HG02840 (cell line): ENCODE results near the gene RAC3.

ENCODE experiments used
- ATAC-seq: cut with Tn5 transposase; IDR thresholded peaks from one replicate; pipeline ENCODE4 v1.9.1; 2021; ENCODE audit warnings: mild to moderate bottlenecking, moderate library complexity, moderate number of reproducible peaks; ENCODE audit not compliant: unreplicated experiment, low FRiP score

Gene RAC3

DNA sequence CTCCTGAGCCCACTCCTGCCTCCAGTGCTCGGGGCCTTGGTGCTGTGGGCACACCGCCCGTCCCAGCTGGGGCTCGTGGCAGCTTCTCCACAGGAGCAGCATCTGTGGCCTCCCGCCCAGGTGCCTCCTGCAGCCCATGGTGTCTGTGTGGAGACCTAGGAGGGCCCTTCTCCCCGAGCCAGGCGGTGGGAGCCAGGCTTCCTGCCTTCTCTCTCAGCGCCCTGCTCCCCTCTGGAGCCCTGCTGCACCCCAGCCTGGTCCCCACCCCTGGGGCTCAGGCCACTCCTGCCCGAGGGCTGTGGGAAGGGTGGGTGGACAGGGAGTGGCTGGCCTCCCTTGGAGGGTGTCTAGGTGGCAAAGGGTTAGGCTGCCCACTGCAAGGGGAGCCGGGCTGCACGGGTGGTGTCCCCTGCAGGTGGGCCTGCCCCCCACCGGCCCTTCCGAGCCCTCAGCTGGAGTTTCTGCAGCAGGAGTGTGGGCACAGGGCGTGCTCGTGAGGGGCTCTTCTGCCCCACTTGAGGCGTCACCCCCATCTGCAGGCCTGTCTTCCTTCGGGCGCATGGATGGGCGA, 19.8 kb upstream of the RAC3 start:
- no peak for ATAC-seq

DNA sequence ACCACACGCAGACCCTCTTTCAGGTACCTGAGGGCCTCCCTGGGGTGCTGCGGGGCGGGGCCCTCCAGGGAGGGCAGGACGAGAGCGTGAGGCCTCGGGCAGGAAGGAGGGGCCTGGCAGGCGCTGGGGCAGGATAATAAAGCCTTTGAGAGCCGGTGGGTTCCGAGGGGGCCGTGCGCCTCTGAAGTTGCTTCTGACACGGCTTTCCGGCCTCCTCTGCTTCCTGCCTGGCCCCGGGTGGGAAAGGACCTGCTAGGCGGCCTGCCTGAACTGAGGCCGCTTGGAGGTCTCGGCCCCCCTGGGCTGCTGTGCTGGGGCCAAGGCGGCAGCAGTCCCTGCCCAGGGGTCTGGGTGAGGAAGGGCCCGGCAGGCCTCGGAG, 19.2 kb upstream of the RAC3 start:
- no peak for ATAC-seq

GRCh38 chr17:82012640-82013295, 18.7 kb upstream of the RAC3 start:
- ATAC-seq = no peak

DNA sequence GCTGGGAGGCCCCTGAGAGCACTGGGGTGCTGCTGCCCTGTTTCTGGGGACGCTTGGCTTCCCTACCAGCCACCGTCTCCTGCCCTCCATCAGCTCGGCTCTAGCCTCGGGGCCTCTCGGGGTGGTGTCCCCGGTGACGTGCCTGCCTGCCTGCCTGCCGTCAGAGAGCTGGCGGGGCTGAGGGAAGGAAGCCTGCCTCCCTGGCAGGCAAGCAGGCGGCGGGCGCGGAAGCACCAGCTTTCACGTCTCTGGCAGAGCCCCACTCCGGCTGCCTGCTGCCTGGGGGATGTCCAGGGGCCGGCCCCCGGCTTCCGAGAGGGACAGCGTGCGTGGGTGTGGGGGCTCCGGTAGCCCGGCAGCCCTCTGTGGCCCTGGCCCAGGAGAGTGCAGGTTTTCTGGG, 18.1 kb upstream of the RAC3 start:
- no peak for ATAC-seq

GRCh38 chr17:82013772-82014321, 17.6 kb upstream of the RAC3 start:
- ATAC-seq = no peak

- ATAC-seq = no peak
Measured at GRCh38 chr17:82014432-82014831, 17.0 kb upstream of the RAC3 start.

DNA sequence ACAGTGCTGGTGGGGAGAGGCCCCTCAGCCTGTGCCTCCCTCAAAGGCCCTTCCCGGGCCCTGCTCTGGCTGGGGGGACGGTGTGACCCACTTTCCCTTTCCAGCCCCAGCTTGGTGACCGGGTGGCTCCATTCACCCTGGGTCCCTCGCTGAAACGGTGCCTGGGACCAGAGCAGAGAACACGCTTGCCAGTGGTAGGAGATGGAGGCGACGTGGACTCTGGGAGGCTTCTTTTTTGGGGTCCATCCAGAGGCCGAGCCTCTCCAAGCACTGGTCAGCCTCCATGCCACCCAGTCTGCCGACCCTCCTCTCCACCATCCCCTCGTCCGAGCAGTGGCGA, 16.5 kb upstream of the RAC3 start:
- no peak for ATAC-seq

DNA sequence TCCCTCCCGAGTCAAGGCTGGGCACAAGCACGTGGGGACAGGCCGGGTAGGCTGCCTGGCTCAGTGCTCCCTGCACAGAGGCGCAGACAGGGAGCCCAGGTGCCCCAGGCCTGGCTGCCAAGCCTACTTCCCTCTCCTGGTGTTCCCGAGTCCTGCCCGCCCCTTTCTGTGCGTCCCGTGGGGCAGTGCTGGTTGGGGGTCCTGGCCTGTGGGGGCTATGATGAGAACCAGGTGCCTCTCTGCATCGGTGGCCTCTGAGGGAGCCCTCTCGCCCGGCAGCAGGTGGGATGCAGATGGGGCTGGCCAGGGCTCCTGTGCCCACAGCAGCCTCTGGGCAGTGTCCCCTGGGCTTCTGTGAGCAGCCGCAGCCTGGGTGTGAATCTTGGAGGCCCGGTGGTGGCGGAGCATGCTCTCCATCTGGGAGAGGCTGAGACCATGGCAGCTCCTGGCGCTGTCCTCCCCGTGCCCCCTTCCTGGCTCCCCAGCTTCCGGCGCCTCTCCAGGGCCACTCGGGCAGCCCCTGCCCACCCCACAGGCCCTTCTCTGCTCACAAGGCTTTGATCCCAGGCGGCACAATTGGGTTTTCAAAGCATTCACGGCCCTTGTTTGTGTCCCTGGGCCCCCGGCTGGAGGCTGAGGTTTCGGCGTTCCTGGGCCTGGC, 16.0 kb upstream of the RAC3 start:
- ATAC-seq = no peak

- ATAC-seq = no peak
Measured at GRCh38 chr17:82016061-82016874, 15.2 kb upstream of the RAC3 start.

- no peak for ATAC-seq
Measured at GRCh38 chr17:82016875-82017459, 14.5 kb upstream of the RAC3 start.

GRCh38 chr17:82017612-82018151, 13.8 kb upstream of the RAC3 start:
- ATAC-seq = no peak

DNA sequence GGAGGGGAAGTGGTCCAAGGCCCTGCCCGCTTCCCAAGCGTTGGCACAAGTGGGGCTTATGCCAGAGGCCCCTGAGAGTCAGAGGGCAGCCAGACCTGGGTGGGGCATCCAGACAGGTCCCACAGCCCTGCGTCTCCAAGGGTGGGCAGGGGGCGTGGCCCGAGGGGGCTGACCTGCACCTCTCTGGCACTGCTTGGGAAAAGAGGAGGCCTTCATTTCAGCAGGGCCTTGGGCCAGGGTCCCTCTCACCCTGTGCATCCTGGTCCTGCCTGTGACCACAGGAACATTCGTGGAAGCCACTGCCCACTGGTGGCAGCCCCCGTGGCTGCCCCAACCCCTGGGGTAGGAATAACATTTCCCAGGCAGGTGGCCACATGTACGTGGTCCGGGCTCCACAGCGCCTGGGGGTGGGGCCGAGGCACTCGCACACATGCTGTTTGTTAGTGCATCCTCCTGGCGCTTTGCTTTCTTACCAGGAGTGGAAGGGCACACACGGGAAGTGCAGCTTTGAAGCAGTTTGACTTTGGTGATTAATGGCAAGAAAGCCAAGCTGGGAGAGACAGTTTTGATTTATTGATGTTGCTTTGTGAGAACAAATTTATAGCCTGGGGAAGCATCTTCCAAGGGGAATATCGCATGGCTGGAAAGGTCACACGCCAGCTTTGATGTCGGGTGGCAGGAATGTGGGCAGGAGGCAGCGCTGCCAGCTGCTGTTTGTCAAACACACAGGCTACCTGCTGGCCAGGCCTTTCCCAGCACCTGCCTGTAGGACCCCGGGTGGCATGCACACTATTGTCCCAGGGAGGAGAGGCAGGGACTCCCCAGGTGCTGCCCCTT, 13.1 kb upstream of the RAC3 start:
- no peak for ATAC-seq

DNA sequence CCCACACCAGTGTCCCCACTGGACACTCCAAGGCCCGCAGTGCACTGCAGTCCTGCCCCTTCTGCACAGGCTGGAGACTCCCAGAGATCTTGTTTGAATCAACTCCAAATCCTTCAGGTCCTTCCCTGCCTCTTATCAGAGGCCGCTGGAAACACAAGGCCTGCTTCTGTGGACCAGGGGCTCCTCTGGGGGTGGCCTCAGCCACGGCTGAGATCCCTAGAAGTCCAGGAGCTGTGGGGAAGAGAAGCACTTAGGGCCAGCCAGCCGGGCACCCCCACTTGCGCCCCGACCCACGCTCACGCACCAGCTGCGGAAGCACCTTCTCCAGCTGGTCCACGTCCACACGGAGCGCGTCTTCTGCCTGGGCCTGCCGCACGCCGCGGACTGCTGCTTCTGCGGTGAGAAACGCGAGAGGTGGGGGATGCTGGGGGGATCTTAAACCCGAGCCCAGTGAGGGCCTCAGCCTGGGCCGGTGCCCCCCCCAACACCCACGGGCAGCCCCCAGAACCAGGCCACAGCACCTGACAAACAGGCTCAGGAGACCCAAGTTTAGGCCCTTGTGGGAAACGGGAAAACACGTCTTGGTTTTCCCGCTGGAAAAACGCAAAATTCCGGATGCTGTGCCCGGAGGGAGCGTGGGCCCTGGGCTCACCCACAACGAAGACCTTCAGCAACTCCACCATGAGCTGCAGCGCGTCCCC, 12.3 kb upstream of the RAC3 start:
- no peak for ATAC-seq

DNA sequence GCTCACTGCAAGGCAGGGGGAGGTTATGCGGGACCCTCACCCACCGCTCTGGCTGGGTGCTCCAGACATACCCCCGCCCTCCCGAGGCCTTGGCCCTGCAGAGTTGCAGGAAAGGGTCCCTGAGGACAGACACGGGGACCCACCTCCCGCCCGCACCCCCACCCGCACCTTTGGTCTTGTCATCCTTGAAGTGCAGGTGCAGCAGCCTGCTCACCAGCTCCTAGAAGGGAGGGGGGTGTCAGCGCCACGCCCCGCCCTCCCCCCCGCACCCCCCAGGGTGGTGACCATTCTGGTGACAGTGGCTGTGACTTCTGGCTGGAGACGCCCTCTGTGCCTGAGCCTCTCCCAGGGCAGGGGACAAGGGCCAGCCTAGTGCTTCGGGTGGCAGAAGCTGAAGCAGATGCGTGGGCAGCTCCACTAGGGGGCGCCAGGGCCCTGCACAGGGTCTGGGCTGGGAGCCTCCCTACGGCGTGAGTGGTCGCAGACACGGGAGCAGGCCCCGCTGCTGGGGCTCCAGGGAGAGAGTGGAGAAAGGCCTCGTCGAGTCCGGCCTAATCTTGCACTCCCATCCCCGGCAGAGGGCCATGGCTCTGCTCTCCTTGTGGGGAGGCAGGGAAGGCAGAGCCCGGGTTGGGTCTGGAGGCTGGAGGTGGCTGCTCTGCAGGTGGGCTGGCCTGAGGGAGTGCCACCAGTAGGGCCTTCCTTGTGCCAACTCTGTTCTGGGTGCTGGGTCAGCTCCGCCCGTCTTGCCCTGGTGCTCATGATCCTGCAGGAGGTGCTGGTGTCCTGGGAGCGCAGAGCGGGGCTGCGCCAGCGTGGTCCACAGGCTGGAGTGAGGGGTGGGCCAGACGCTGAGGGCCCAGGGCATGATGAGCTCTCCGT, 11.5 kb upstream of the RAC3 start:
- no peak for ATAC-seq

GRCh38 chr17:82020572-82021106, 10.8 kb upstream of the RAC3 start:
- ATAC-seq = no peak

GRCh38 chr17:82021107-82021899, 10.2 kb upstream of the RAC3 start:
- ATAC-seq = no peak

- no peak for ATAC-seq
Measured at GRCh38 chr17:82021900-82022309, 9.6 kb upstream of the RAC3 start.
